ENCODE data around the gene NWD2.

The NWD2 gene

DNA sequence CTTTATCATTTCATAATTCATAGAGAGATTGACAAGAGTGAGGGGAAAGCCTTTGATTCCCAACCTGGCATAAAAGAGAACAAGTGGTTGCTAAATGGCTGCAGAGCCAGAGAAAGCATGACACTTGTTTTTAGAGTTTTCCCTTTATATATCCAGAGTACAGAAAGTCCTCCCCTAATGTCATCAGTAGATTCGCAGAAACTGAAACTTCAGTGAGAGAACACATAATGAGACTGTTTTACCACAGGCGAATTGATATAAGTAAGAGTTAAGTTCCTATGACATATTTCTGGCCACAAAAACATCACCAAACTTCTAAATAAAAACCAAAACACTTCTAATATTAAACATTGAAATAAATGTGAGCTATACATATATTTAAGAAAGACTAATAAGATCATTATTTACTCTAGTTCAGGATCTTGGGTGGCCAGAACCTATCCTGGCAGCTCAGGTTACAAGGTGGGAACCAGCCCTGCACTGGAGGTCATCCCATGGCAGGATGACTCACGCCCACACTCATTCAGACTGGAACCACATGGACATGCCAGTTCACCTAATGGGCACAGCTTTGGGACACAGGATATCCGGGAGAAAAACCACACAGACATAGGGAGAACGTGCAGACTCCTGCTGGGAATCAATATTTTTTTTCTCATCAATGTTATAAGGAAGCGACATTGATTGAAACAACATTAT is 35.5 kb downstream of the NWD2 start:
- no peak for DNase-seq

DNA sequence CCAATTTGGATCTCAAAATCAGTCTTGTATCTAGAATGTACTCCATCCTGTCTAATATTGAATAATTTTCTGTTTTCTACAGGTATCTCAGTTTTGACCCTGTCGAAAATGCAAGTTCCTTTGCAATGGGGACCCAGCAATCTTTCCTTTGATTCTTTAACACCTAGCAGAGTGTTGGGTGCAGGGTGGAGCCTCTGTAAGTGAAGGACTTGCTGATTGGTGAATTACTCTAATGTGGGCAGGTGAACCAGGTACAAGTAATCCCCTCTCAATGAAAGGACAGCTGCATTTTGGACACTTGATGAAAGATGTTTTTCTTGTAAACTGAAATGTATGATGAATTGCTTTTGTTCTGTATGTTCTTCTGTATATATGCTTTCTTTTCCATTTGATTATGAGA is 54.9 kb downstream of the NWD2 start:
- DNase-seq: no peak

DNA sequence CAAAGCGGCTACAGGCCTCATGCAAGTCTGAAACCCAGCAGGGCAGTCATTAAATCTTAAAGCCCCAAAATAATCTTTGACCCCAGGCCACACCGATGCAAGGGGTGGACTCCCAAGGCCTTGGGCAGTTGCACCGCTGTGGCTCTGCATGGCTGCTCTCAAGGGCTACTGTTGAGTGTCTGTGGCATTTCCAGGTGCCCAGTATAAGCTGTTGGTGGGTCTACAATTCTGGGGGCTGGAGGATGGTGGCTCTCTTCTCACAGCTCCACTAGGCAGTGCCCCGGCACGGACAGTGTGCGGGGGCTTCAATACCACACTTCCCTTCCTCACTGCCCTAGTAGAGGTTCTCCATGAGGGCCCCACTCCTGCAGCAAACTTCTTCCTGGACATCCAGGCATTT is 60.1 kb downstream of the NWD2 start:
- DNase-seq: no peak

DNA sequence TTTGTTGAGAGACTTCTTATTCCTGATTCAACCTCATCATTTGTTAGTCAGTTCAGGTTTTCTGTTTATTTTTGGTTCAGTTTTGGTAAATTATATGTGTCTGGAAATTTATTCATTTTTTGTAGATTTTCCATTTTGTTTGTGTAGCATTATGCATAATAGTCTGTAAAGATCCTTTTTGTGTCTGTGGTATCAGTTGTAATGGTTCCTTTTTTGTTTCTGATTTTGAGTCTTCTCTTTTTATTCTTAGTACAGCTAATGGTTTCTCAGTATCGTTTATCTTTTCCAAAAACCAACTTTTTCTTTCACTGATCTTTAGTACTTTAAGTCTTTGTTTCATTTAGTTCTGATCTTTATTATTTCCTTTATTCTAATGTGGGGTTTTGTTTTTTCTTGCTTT is 61.4 kb downstream of the NWD2 start:
- DNase-seq: no peak

DNA sequence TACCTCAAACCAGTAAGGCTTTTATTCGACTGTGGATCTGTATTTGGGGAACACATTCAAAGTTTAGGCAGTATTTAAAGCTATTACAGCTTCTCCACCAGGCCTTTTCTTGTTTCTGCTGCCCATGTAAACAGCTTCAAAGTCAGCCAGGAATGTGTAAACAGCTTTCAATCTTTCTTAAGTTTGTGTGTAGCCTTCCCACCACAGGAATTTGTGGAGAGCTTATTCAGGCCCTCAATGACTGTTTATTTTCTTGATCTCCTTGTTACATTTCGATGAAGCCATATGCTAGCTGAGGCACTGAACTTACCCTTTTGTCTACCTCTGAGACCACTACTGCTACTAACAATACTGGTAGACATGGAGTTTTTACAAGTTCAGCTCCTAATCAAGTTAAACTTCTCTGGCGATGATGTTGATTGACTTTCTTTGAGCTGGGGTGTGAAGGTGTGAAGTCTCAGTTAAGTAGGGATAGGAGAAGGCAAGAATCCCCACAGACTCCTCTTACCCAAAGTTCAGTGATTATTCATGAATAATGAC is 72.6 kb downstream of the NWD2 start:
- DNase-seq: no peak

DNA sequence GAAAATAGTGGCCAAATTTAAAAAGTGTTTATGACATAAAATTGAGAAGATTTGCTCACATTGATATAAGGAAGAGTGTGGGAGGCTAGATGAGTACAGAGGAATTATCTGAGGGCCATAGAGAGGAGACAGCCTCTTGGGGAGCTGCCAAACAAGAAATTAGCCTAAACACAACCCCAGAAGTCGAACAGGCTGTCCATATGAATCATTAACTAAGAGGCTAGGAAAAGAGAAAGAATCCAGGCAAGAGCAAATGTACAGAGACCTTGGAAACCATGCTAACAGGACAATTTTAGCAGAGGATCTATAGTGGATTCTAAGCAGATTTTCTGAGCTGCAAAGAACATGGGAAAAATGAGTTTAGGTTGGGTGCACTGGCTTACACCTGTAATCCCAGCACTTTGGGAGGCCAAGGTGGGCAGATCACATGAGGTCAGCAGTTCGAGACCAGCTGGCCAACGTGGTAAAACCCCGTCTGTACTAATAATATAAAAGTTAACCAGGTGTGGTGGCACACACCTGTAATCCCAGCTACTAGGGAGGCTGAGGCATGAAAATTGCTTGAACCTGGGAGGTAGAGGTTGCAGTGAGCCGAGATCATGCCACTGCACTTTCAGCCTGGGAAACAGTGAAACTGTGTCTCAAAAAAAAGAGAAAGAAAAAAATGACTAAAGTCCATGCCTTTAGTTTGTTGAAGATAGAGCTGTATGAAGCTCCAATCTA is 76.1 kb downstream of the NWD2 start:
- DNase-seq: no peak

DNA sequence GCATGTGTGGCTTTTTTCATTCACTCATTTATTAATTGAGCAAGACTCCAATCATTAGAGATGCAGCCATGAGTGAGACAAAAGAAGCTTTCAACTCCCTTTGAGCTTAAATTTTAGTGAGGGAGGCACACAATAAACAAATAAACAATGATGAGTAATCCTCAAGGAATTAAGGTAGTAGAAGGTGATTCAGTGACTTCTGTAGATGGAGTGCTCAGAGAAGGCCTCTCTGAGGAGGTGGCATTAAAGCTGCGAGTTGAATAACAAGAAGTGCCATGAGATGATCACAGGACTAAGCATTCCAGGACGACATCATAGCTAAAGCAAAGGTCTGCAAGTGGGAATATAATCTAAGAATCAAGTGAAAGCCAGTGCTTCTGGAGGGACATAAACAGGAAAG is 77.6 kb downstream of the NWD2 start:
- DNase-seq: no peak

DNA sequence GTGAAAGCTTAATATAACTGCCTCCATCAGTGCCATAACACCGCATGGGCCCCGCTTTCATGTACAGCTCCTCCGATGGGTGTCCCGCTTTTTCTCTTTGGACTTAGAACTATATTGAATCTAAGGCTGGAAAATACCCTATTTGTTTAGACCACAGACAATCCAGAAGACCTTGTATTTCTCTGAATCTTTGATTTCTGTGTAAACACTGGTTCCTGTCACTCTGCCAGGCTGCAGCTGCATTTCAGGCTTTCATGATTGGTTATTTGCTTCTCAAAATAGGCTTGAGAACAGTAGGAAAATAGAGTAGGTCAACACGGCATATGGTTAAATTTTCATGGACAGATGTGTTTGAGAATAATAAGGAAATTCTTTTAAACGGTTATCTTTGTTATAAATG is 80.0 kb downstream of the NWD2 start:
- DNase-seq: peak in 13 of 51 donors; percentile 4 to 43 (median 9)

DNA sequence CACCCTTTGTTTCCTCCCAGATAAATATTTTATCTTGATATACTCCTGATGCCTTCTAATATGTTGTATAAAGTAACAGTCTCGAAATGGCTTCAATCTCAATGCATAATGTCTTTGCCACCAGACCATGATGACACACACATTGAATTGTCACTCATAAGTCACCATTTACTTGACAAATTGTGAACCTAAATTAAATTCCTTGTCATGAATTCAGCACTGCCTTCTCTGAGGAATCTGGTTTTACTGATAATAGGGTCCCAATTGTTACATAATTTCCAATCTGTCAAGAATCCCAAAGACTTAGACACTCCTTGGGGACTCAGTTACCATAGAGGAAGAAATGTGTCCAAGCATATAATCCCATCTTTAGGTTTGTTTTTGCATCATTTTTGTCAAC is 82.3 kb downstream of the NWD2 start:
- DNase-seq: no peak

DNA sequence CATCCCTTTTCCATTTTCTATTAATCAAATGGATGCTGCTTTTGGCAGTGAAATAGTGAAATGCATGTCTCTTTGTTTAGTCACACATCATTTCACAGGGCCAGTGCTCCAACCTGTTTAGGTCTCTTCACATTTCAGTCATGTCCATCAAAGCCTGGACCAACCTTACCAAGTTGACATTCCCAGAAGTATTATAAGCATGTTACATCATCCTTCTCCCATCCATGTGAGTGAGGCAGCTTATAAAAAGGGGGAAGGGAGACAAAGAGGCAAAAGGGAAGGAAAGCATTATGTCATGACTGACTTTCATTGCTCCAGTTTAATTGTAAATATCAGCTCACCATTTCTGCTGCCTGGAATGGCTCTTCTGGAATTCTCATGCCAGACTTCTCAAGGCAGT is 94.4 kb downstream of the NWD2 start:
- DNase-seq: no peak

DNA sequence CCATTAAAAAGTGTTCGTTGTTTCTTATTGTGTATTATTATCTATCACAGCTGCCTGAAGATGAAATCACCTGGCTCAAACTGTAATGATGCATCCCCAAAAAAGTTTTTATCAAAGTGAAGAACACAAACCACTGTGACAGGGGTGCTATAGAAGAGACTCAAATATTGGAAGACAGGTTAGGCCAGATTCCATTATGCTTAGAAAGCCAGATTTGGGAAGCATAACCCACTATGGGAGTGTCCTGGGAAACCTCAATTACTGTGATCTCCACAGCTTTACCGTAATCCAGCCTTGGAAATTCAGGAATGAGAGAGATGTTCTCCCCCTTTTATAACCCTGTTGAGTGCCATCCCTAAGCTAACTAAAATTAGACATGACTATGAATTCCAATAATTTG is 114.2 kb downstream of the NWD2 start:
- no peak for DNase-seq

DNA sequence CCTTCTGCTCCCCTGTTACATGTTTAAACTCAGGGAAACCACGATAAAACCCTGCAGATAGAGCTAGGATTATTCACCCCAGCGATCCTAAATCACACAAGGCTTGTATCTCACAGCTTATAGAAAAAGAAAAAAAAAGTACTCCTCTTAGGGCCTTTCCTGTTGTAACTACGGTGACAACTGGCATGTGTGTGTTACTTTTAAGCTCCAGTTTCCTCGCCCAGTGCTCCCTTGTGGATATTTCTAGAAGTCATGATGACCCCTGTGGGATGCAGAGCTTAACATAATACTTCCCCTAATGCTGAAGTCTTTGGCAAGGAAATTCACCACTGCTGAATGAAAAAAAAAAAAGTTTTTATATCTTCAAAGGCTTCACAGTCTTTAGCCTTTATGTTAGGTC is 114.7 kb downstream of the NWD2 start:
- DNase-seq: no peak

DNA sequence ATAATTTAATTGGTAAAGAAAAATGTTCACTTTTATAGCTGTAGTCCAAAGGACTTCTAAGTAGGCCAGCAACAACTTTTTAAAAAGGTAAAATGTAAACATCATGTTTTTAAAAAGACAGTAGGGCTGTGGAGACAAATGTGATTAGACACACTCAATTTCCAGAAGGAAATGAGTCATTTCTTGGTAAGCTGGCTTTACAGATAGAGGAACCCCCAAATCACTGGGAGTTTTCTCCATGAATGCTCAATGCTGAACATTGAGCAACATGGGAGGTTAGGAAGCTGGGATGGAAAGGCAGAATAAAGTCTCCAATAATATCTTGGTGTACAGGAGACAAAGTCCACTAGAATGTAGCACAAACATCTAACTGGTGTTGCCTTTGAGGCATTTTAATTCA is 121.3 kb downstream of the NWD2 start:
- no peak for DNase-seq

DNA sequence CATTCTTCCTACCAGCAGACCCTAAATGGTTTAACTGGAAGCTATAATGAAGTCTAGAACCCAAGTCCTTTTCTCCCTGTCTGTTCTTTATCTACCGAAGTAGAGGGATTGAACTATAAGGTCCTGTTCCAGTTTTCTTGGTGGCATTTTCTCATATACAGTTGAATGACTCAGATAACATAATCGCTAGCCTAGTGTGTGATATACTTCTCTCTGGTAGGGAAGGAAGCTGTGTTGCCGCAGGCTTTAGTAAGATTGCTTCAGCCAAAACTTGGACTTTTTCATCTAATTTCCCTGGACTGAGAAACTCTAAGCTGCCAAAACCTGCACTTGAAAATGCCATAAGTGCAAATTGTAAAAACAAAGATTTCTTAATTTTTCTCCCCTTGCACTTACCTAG is 123.4 kb downstream of the NWD2 start:
- DNase-seq: no peak

DNA sequence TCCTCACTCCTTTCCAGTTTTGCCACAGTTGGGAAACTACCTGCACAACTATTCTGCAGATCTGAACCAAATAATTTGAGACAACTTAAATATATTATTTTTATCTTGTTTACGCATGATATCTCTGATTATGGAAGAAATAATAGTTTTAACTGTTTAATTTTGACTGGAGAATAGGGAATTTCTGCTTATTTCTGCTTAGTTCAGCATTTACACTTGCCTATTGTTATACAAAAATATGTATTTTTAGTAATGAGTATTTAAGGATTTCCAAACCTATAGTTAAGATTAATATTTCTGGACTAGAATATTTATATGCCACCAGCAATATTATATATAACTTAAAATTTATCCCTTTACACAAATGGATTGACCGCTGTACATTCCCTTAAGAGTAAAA is 125.5 kb downstream of the NWD2 start:
- DNase-seq: no peak

DNA sequence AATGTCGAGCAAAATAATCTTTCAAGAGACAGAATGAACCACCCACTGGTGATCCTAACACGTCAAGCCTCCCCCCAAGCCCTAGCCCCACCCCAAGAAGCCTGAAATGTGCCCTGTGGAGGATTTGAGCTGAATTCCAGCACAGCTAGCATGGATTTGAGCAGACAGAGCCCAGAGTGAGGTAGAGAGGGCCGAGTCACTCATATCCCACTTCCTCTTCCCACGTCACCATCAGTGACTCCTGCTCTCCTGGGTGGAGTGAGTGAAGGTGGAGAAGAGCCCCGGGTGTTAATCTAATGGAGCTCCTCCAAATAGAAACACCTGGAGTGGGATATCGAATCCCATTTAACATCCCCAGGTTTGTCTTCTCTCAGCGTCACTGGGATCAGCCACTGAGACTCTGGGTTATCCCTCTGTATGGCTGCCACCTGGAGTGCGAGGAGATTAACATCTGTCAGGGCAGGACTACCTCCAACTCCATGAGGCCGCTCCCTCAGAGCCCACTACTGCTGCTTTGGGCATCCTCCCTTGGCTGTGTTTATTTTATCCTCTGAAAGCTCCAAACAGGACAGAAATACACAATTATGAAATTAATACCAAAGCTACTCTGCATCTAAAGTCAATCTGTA is 136.6 kb downstream of the NWD2 start:
- no peak for DNase-seq

DNA sequence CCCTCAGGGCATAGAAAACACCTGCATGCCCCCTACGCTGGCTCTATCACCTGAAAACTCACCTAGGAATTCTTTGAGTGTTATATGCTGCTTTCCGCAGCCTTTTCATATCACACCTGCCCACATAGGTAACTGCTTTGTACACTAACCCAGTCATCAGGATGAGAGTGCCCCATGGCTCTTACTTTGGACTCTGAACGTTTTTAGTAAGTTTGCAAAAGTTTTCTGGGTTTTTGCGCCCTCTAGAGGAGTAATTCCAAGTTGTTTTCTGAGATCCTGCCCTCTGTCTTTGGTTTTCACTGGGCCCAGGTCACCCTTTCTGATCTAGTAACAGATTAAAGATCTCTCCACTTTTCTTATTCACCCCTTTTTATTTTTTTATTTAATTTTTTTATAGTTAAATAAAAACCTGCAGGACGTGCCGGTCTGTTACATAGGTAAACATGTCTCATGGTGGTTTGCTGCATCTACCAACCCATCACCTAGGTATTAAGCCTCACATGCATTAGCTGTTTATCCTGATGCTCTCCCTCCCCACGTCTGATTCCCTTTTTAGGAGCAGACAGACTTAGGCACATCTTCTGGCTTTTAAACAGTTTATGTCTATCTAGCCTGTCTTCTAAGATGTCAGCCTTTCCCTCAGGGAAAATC is 139.2 kb downstream of the NWD2 start:
- DNase-seq: peak in 5 of 51 donors; percentile 2 to 44 (median 9)

DNA sequence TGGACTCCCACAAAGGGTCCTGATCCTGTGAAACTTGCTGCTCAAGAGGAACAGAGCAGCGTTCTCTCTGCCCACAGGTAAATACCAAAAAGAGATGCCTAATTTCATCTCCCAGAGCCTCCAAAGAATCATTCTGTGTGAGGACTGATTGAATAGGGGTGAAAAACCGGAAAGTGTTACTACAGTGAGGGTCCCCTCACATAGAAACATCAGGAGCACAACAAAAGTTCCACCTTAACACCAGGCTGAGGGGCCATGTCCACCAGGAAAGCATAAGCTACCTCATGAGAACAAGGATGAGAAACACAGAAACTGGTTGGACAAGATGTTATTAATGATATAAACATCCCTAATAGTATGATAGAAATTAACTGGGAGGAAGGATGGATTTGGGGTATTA is 140.9 kb downstream of the NWD2 start:
- DNase-seq: no peak

DNA sequence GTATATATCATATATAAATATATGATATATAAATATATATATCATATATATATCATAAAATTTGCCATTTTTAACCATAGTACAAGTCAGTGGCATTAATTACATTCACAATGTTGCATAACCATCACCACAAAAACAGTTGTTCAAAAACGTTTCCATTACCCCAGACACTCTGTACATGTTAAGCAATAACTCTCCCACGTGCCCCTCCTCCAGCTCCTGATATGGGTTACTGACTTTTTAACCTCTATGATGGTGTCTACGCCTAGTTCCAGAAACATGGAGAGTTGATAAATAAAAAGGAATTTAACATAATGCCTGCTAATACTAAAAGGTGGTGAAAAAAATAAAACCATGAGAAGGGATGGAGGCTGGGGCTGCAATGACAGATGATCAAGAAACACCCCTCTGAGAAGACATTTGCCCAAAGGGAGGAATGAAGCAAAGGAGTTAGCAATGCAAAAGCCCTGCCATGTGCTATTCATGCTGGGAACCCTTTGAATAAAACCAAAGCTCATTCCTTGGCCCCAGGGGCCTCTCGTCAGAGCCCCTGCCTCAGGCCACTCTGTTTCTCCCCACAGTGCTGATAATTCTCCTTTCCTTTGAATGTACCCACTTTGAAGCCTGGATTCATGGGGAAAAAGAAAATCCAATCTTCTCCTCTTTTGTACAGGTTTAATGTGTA is 144.3 kb downstream of the NWD2 start:
- no peak for DNase-seq

DNA sequence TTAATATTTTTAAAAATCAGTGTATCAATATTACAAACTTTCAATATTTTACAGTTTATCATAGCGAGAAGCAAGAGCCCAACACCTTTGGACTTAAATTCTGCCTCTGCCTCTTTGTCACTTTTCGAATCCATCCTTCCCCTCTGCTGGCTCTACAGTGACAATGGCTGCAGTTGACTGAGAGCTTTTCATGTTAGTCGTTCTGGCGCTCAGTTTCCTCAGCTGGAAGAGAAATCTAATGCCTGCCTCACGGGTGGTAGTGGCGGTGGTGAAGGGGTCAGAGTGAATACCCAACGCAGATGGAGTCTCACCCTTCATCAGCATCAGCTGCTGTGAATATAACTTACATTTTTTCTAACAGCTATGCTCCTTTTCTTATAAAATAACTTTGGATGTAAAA is 144.8 kb downstream of the NWD2 start:
- DNase-seq: no peak

DNA sequence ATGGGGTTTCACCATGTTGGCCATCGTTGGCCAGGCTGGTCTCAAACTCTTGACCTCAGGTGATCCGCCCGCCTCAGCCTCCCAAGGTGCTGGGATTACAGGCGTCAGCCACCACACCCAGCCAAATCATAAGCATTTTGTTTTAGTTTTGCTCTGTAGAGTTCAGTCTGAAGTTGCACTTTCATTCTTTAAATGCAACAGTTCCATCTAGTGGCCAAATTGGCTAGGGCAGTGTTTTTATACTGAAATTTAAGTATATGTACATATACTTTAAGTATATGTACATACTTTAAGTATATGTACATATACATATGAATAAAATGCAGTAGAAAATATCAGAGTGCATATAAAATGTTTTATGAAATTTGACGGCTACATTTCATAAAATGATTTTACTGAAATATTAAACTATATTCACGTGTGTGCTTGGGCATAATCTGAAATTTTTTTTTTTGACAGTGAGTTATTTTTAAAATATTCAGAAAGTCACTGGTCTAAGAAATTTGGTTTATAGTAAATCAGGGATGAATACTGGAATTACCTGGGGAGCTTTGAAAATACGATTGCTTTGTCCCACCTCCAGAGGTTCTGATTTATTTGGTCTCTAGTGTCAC is 145.5 kb downstream of the NWD2 start:
- peak in 7 of 51 donors; percentile 3 to 40 (median 16) for DNase-seq
